Measurements from ENCODE around the gene UQCR10.

- TF ChIP-seq, protein P1, sequence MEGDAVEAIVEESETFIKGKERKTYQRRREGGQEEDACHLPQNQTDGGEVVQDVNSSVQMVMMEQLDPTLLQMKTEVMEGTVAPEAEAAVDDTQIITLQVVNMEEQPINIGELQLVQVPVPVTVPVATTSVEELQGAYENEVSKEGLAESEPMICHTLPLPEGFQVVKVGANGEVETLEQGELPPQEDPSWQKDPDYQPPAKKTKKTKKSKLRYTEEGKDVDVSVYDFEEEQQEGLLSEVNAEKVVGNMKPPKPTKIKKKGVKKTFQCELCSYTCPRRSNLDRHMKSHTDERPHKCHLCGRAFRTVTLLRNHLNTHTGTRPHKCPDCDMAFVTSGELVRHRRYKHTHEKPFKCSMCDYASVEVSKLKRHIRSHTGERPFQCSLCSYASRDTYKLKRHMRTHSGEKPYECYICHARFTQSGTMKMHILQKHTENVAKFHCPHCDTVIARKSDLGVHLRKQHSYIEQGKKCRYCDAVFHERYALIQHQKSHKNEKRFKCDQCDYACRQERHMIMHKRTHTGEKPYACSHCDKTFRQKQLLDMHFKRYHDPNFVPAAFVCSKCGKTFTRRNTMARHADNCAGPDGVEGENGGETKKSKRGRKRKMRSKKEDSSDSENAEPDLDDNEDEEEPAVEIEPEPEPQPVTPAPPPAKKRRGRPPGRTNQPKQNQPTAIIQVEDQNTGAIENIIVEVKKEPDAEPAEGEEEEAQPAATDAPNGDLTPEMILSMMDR (IDR thresholded peaks at IDR 0.05): peak in 1 of 3 experiments; percentile 21
- no peak for TF ChIP-seq POLR2A (IDR thresholded peaks at IDR 0.05)
Measured at GRCh38 chr22:29772170-29772641, 5.0 kb downstream of the UQCR10 start.

All from testis (tissue), 2 donors.